DOHH2 (cell line): ENCODE data around the gene FSTL4.

ENCODE experiments used
- H3F3A ChIP-seq: fragments of 200-600 bp; sonication (generic), shearing (Covaris generic); 2 replicates; pipeline ENCODE4 v1.6.0; 2016; ENCODE audit warnings: antibody characterized with exemption, mild to moderate bottlenecking; ENCODE audit not compliant: control insufficient read depth, insufficient read depth
- H3K27ac ChIP-seq: fragments of 200-600 bp; sonication (generic); 2 replicates; pipeline ENCODE4 v1.5.1; 2014; ENCODE audit warnings: low read depth, mild to moderate bottlenecking, low read length, moderate library complexity
- H3K27me3 ChIP-seq: fragments of 200-600 bp; sonication (generic); 2 replicates; pipeline ENCODE4 v1.6.1; 2014; ENCODE audit warnings: mild to moderate bottlenecking, low read length, mixed read lengths; ENCODE audit not compliant: control insufficient read depth
- H3K36me3 ChIP-seq: fragments of 200-600 bp; sonication (generic); 2 replicates; pipeline ENCODE4 v1.6.1; 2014; ENCODE audit warnings: mild to moderate bottlenecking, low read length, moderate library complexity, mixed read lengths; ENCODE audit not compliant: control insufficient read depth
- H3K4me1 ChIP-seq: fragments of 200-600 bp; sonication (generic); 2 replicates; pipeline ENCODE4 v1.6.1; 2014; ENCODE audit warnings: mild to moderate bottlenecking, low read length, mixed read lengths; ENCODE audit not compliant: control insufficient read depth
- H3K4me2 ChIP-seq: fragments of 200-600 bp; sonication (generic); 2 replicates; pipeline ENCODE4 v1.6.0; 2014; ENCODE audit warnings: mild to moderate bottlenecking, low read length, moderate library complexity
- H3K4me3 ChIP-seq: fragments of 200-600 bp; sonication (generic); 2 replicates; pipeline ENCODE4 v1.5.1; 2014; ENCODE audit warnings: mild to moderate bottlenecking, low read length, mixed read lengths
- H3K79me2 ChIP-seq: fragments of 200-600 bp; sonication (generic); 2 replicates; pipeline ENCODE4 v1.6.1; 2014; ENCODE audit warnings: mild to moderate bottlenecking, low read length, mixed read lengths; ENCODE audit not compliant: control insufficient read depth
- H3K9me2 ChIP-seq: fragments of 200-600 bp; sonication (generic); replicated peaks from 2 replicates; pipeline ENCODE4 v1.6.1; 2014; ENCODE audit warnings: mild to moderate bottlenecking, low read length, mixed read lengths; ENCODE audit not compliant: control insufficient read depth
- H3K9me3 ChIP-seq: fragments of 200-600 bp; sonication (generic); 2 replicates; pipeline ENCODE4 v1.6.1; 2014; ENCODE audit warnings: antibody characterized with exemption, low read length, mixed read lengths; ENCODE audit not compliant: control insufficient read depth, insufficient read depth
- H4K20me1 ChIP-seq: fragments of 200-600 bp; sonication (generic); 2 replicates; pipeline ENCODE4 v1.6.0; 2014; ENCODE audit warnings: low read depth, mild to moderate bottlenecking, antibody characterized with exemption, low read length, moderate library complexity; ENCODE audit not compliant: control insufficient read depth, insufficient read depth
- CTCF ChIP-seq: fragments of 200-600 bp; sonication (generic); IDR thresholded peaks from one replicate; pipeline ENCODE4 v1.5.1; 2014; ENCODE audit warnings: antibody characterized with exemption, mild to moderate bottlenecking, low read depth, low read length; ENCODE audit not compliant: poor library complexity, severe bottlenecking
- EZH2phosphoT487 ChIP-seq: fragments of 200-600 bp; sonication (generic); IDR thresholded peaks from 2 replicates; pipeline ENCODE4 v1.6.1; 2017; ENCODE audit warnings: borderline replicate concordance, mild to moderate bottlenecking, antibody characterized with exemption, low read length, moderate library complexity, mixed read lengths

Gene FSTL4

GRCh38 chr5:133489632-133490031 lies 122.7 kb downstream of the FSTL4 start:
- peak; percentile 33 for TF ChIP-seq CTCF
- no peak for TF ChIP-seq EZH2phosphoT487
- Histone ChIP-seq H3K9me2 (no peaks in the 10 kb centered on the region), H3K79me2 (no peaks in the 10 kb centered on the region), H3K27me3 (peaks cover 9% of the 10 kb centered on the region; the same call in 1 of the 2 replicates), H3F3A (no peaks in the 10 kb centered on the region), H4K20me1 (no peaks in the 10 kb centered on the region), H3K4me3 (no peak overlapping the region), H3K36me3 (no peaks in the 10 kb centered on the region), H3K9me3 (no peaks in the 10 kb centered on the region), H3K4me1 (no peaks in the 10 kb centered on the region), H3K4me2 (no peak overlapping the region), H3K27ac (no peak overlapping the region)

GRCh38 chr5:133487093-133487492 lies 125.2 kb downstream of the FSTL4 start:
- Histone ChIP-seq H3K79me2 (no peaks in the 10 kb centered on the region), H3F3A (no peaks in the 10 kb centered on the region), H3K4me2 (no peak overlapping the region), H4K20me1 (no peaks in the 10 kb centered on the region), H3K36me3 (no peaks in the 10 kb centered on the region), H3K27ac (no peak overlapping the region), H3K9me2 (no peaks in the 10 kb centered on the region), H3K4me3 (no peak overlapping the region), H3K4me1 (no peaks in the 10 kb centered on the region), H3K9me3 (no peaks in the 10 kb centered on the region), H3K27me3 (peaks cover 6% of the 10 kb centered on the region; the same call in 1 of the 2 replicates)
- TF ChIP-seq CTCF (no peak), EZH2phosphoT487 (no peak)

GRCh38 chr5:133485468-133485867 lies 126.9 kb downstream of the FSTL4 start:
- Histone ChIP-seq H3K27ac (no peak overlapping the region), H3K4me2 (no peak overlapping the region), H3K36me3 (no peaks in the 10 kb centered on the region)

More at GRCh38 chr5:133485468-133485867, 126.9 kb downstream of the FSTL4 start:
- Histone ChIP-seq H3K4me3 (no peak overlapping the region), H3F3A (no peaks in the 10 kb centered on the region), H3K9me2 (no peaks in the 10 kb centered on the region), H3K79me2 (no peaks in the 10 kb centered on the region), H3K27me3 (peaks cover 6% of the 10 kb centered on the region; the same call in 1 of the 2 replicates), H4K20me1 (no peaks in the 10 kb centered on the region), H3K4me1 (no peaks in the 10 kb centered on the region), H3K9me3 (no peaks in the 10 kb centered on the region)
- TF ChIP-seq EZH2phosphoT487 (no peak), CTCF (no peak)
